Measurements from ENCODE around the gene DENR. TPM values are rescaled to one million over a fixed set of nuclear protein-coding genes. Genes with fewer than 3 reads are reported as not detected.
"Not testable (repeated sequence)": the region's sequence is repeated elsewhere in the genome, so short reads cannot be mapped to it uniquely, and the experiment has no call there.

Gene DENR
- polyA plus RNA-seq, 3 donors = 82.7 to 94.2 (median 92.4) TPM

GRCh38 chr12:122738571-122738970 is 14.1 kb upstream of the DENR start:
- no peak for DNase-seq (ENCODE audit: low read depth in 3 of 3, low spot score in 2 of 3)

DNA sequence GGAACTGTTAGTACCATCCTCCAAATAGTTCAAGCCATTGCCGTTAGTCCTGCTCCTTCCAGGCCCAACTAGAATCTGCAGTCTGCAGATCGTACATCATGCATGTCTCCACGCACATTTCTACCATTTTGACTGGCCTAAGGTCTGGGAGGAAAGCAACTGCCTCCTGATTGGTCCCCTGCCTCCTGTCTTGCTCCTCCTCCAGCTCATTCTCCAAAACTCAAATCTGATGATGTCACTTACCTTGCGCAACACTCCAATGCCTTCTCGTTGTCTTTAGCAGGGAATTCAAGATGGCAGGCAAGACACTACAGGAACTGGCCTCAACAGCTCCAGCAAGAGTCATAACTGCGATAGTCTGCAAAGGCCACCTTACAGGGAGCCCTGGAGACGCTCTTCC is 12.3 kb upstream of the DENR start:
- DNase-seq (ENCODE audit: low read depth in 3 of 3, low spot score in 2 of 3) = no peak

DNA sequence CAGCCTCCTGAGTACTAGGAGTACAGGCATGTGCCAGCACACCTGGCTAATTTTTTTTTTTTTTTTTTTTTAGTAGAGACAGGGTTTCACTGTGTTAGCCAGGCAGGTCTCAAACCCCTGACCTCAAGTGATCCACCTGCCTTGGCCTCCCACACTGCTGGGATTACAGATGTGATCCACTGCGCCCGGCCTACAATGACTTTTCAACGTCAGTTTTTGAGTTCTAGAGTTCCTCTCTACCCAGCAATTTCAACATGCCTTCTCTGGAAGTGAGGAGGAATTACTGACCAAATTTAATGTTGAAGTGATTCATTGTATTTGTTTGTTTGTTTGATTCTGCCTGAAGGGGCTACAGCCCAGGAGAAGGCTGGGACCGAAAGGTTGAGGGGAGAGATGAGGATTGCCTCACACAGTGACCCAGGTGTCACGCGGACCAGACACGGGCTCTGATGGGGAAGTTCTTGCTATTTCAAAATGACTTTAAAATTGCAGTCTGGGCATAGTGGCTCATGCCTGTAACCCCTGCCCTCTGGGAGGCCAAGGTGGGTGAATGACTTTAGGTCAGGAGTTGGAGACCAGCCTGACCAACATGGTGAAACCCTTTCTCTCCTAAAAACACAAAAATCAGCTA is 8.6 kb upstream of the DENR start:
- no peak for DNase-seq (ENCODE audit: low read depth in 3 of 3, low spot score in 2 of 3)

DNA sequence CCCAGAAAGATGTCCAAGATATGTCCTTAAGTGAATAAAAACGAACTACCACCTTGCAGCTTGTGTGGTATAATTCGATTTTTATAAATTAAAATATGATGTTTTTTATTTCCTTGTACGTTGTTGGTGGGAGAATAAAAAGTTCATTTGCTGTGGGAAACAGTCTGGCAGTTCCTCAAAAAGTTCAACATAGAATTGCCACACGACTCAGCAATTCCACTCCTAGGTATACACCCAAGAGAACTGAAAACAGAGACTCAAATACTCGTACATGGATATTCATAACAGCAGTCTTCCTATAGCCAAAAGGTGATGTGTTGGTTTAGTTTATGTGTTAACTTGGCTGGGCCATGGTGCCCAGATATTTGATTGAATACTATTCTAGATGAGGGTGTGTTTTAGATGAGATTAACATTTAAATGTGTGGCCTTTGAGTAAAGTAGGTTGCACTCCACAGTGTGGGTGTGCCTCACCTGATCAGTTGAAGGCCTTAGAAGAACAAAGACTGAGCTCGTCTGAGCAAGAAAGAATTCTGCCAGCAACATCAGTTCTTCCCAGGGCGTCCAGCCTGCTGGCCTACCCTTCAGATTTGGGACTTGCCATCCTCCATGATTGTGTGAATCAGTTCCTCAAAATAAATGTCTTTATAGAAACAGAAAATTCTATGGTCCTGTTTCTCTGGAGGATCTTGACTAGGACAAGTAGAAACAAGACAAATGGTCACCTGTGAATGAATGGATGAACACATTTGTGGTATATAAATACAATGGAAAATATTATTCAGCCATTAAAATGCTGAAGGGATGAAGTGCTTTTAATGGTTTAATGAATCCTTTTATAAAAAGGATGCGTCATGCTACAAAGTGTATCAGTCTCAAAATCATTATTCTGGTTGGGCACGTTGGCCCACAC is 5.1 kb upstream of the DENR start:
- no peak for DNase-seq (ENCODE audit: low read depth in 3 of 3, low spot score in 2 of 3)

- DNase-seq (ENCODE audit: low read depth in 3 of 3, low spot score in 2 of 3) = no peak
Measured at GRCh38 chr12:122749569-122750332, 2.9 kb upstream of the DENR start.

DNA sequence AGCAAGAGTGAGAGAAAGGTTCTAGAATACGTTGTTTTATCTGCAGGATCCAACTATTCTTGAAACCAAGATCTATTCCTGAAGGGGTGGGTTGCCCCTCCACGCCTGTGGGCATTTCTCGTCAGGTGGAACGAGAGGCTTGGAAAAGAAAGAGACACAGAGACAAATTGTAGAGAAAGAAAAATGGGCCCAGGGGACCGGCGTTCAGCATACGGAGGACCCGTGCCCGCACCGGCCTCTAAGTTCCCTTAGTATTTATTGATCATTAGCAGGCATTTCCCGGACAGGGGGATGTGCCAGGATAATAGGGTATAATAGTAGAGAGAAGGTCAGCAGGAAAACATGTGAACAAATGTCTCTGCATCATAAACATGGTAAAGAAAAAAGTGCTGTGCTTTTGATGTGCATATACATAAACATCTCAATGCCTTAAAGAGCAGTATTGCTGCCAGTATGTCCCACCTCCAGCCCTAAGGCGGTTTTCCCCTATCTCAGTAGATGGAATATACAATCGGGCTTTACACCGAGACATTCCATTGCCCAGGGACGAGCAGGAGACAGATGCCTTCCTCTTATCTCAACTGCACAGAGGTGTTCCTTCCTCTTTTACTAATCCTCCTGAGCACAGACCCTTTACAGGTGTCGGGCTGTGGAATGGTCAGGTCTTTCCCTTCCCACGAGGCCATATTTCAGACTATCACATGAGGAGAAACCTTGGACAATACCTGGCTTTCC is 1.7 kb upstream of the DENR start:
- DNase-seq (ENCODE audit: low read depth in 3 of 3, low spot score in 2 of 3) = not testable (repeated sequence)

DNA sequence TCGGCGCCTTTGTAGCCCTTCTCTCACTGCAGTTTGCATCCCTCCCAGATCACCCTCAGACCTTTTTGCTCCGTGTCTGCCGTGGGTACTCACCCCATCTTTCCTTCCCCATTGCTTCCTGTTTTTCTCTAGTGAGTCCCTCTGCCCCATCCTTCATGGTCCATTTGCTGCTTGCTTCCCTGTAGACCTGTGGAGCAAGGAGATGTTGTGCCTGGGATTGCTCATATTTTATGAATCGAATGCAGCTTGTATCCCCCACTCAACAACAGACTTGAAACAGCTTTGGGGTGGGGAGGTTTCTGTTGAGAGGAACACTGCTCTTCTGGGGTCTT is 661 bp downstream of the DENR start:
- no peak for DNase-seq (ENCODE audit: low read depth in 3 of 3, low spot score in 2 of 3)

DNA sequence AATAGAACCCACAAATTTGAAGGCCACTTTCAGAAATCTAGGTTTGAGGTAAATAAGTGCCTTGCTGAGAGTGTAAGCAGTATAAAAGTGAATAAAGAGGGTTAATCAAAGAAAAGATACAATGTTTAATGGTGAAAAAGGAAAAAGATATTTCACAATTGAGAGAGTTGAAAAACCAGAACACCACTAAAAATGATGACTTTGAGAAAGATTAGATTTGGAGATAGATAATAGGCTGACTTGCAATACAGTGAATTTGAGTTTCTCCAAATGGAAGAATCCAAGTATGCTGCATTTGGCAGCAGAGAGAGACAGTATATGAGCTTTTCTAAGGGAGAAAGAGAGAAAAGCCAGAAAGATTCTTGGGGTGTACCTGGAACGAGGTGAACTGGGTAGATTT is 2.2 kb downstream of the DENR start:
- DNase-seq (ENCODE audit: low read depth in 3 of 3, low spot score in 2 of 3) = no peak

DNA sequence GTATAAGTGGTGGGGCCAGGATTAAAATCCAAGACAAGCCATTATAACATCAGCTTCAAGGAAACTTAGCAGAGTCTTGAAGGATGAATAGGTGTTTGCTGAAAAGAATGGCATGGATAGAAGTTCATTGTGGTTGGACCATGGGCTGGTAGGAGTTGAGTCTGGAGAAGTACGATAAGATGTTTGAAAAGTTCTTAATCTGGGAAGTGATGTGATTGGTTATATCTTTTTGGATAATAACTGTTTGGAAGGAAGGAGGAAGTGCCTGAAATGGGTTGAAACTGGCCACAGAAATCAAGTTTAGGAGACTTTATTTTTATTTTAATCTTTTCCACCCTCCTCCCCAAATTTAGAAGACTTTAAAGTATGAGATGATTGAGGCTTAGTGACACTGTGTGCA is 4.9 kb downstream of the DENR start:
- no peak for DNase-seq (ENCODE audit: low read depth in 3 of 3, low spot score in 2 of 3)

- no peak for DNase-seq (ENCODE audit: low read depth in 3 of 3, low spot score in 2 of 3)
Measured at GRCh38 chr12:122785503-122785902, 32.9 kb downstream of the DENR start.

GRCh38 chr12:122788387-122788786 is 35.8 kb downstream of the DENR start:
- DNase-seq (ENCODE audit: low read depth in 3 of 3, low spot score in 2 of 3) = no peak

- DNase-seq (ENCODE audit: low read depth in 3 of 3, low spot score in 2 of 3) = no peak
Measured at GRCh38 chr12:122789637-122790036, 37.0 kb downstream of the DENR start.

GRCh38 chr12:122790393-122791075 is 37.9 kb downstream of the DENR start:
- DNase-seq (ENCODE audit: low read depth in 3 of 3, low spot score in 2 of 3) = no peak

GRCh38 chr12:122793685-122794106 is 41.1 kb downstream of the DENR start:
- DNase-seq (ENCODE audit: low read depth in 3 of 3, low spot score in 2 of 3) = peak in 1 of 3 donors; percentile 29

DNA sequence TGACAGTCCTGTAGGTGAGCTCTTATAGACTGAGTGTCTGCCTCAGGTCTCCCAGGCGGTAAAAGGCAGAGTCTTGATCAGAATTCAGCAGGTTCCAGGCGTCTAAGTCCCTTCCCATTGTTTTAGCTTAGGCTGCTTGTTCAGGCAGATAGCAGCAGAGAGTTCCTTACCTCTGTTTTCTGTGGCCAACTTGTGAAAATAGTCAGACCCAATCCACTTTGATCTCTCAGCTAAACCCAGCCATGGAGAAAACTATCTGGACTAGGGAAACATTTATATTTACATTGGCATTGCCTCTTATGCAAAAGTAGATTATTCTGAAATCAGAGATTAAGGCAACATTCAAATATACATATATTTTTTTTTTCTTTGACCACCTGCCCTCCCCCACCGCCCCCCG is 43.2 kb downstream of the DENR start:
- DNase-seq (ENCODE audit: low read depth in 3 of 3, low spot score in 2 of 3) = no peak

DNA sequence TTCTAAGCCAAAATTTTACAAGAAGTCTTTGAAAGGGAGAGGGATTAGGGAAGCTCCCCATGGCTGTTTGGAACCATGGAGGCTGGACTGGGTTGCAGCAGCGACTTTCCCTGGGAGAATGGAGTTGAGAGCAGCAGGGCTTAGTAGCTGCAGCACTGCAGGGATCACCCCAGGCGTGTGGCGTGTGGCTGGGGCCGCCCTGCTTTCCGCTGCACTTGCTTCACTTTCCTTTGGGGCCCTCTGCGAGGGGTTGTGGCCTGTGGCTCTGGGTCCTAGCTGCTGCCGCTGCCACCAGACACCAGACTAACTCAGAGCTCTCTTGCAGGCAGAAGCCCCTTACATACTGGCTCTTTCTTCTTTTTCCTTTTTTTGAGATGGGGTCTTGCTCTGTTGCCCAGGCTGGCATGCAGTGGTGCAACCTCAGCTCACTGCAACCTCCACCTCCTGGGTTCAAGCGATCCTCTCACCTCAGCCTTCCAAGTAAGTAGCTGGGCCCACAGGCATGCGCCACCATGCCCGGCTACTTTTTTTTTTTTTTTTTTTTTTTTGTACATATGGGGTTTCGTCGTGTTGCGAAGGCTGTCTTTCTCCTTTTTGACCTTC is 47.1 kb downstream of the DENR start:
- DNase-seq (ENCODE audit: low read depth in 3 of 3, low spot score in 2 of 3) = no peak

- no peak for DNase-seq (ENCODE audit: low read depth in 3 of 3, low spot score in 2 of 3)
Measured at GRCh38 chr12:122803937-122804336, 51.3 kb downstream of the DENR start.

- DNase-seq (ENCODE audit: low read depth in 3 of 3, low spot score in 2 of 3) = not testable (repeated sequence)
Measured at GRCh38 chr12:122804957-122805356, 52.3 kb downstream of the DENR start.

DNA sequence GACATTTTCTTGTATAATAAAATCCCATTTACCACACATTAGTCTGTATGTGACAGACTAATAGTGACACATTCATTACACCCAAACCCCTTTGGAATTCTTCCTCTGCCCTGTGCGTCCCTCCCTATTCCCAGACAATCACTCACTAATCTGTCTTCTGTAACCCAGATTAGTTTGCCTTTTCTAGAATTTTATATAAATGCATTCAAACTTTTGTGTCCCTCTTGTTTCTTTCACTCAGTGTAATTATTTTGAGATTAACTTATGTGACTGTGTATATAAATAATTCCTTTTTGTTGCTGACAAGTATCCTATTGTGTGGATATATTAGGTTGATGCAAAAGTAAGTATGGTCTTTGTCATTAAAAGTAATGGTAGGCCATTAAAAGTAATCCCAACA is 55.0 kb downstream of the DENR start:
- no peak for DNase-seq (ENCODE audit: low read depth in 3 of 3, low spot score in 2 of 3)

DNA sequence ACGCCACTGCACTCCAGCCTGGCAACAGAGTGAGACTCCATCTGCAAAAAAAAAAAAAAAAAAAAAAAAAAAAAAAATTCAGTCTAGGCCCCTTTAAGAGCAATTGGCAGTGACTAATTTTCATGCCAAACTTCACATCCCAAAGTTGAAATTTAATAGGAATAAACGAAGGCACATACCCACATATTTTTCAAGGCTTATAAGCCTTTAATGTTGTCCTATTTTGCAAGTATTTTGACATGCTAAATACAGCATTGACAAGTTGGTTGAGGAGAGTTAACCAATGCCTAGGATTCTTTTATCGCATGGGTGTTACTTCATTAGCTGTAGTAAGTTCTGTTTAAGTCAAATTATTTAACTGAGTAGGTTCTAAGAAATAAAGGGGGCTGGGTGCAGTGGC is 59.2 kb downstream of the DENR start:
- no peak for DNase-seq (ENCODE audit: low read depth in 3 of 3, low spot score in 2 of 3)

Data from right renal cortex interstitium (tissue), 3 donors.